ENCODE results near the gene KCNK16.

The KCNK16 gene

GRCh38 chr6:39295611-39296011 lies 26.9 kb downstream of the KCNK16 start:
- H3K4me2 ChIP-seq: no peak overlapping the region

GRCh38 chr6:39294899-39295298 lies 27.6 kb downstream of the KCNK16 start:
- H2AFZ ChIP-seq (ENCODE audit: low read depth): no peak overlapping the region
- no peaks in the 10 kb centered on the region for H3K4me1 ChIP-seq (ENCODE audit: low read depth, poor library complexity, severe bottlenecking)
- TF ChIP-seq CTCF (conservative IDR thresholded peaks at IDR 0.05; ENCODE audit: low read depth, low read length): no peak
- H4K20me1 ChIP-seq (ENCODE audit: insufficient read depth): no peaks in the 10 kb centered on the region
- no peaks in the 10 kb centered on the region for H3K79me2 ChIP-seq (ENCODE audit: insufficient read depth, low read depth)
- H3K9ac ChIP-seq: no peak overlapping the region
- no peaks in the 10 kb centered on the region for H3K27me3 ChIP-seq (ENCODE audit: insufficient read depth, low read depth)
- no peak overlapping the region for H3K4me2 ChIP-seq
- H3K4me3 ChIP-seq (IDR thresholded peaks at IDR 0.05; ENCODE audit: insufficient read depth, low read depth, low read length): no peak overlapping the region
- H3K36me3 ChIP-seq (ENCODE audit: insufficient read depth): no peaks in the 10 kb centered on the region
- no peak overlapping the region for H3K27ac ChIP-seq

More at GRCh38 chr6:39295611-39296011, 26.9 kb downstream of the KCNK16 start:
- Histone ChIP-seq H3K4me3 (IDR thresholded peaks at IDR 0.05; ENCODE audit: insufficient read depth, low read depth, low read length) (no peak overlapping the region), H4K20me1 (ENCODE audit: insufficient read depth) (no peaks in the 10 kb centered on the region), H3K27ac (no peak overlapping the region), H3K9ac (no peak overlapping the region), H2AFZ (ENCODE audit: low read depth) (no peak overlapping the region), H3K4me1 (ENCODE audit: low read depth, poor library complexity, severe bottlenecking) (no peaks in the 10 kb centered on the region), H3K79me2 (ENCODE audit: insufficient read depth, low read depth) (no peaks in the 10 kb centered on the region), H3K27me3 (ENCODE audit: insufficient read depth, low read depth) (no peaks in the 10 kb centered on the region), H3K36me3 (ENCODE audit: insufficient read depth) (no peaks in the 10 kb centered on the region)
- no peak for TF ChIP-seq CTCF (conservative IDR thresholded peaks at IDR 0.05; ENCODE audit: low read depth, low read length)

- Histone ChIP-seq H3K27ac (no peak overlapping the region), H4K20me1 (ENCODE audit: insufficient read depth) (no peaks in the 10 kb centered on the region), H3K79me2 (ENCODE audit: insufficient read depth, low read depth) (no peaks in the 10 kb centered on the region), H3K4me1 (ENCODE audit: low read depth, poor library complexity, severe bottlenecking) (no peaks in the 10 kb centered on the region), H3K4me2 (no peak overlapping the region), H3K36me3 (ENCODE audit: insufficient read depth) (no peaks in the 10 kb centered on the region), H2AFZ (ENCODE audit: low read depth) (no peak overlapping the region), H3K27me3 (ENCODE audit: insufficient read depth, low read depth) (no peaks in the 10 kb centered on the region), H3K9ac (no peak overlapping the region), H3K4me3 (IDR thresholded peaks at IDR 0.05; ENCODE audit: insufficient read depth, low read depth, low read length) (no peak overlapping the region)
- no peak for TF ChIP-seq CTCF (conservative IDR thresholded peaks at IDR 0.05; ENCODE audit: low read depth, low read length)
Measured at GRCh38 chr6:39294133-39294532, 28.4 kb downstream of the KCNK16 start.

GRCh38 chr6:39292637-39293036 lies 29.9 kb downstream of the KCNK16 start:
- H3K36me3 ChIP-seq (ENCODE audit: insufficient read depth): no peaks in the 10 kb centered on the region
- no peak overlapping the region for H3K9ac ChIP-seq
- H3K4me2 ChIP-seq: no peak overlapping the region
- H3K4me3 ChIP-seq (IDR thresholded peaks at IDR 0.05; ENCODE audit: insufficient read depth, low read depth, low read length): no peak overlapping the region
- no peaks in the 10 kb centered on the region for H3K79me2 ChIP-seq (ENCODE audit: insufficient read depth, low read depth)
- H2AFZ ChIP-seq (ENCODE audit: low read depth): no peak overlapping the region
- no peak for TF ChIP-seq CTCF (conservative IDR thresholded peaks at IDR 0.05; ENCODE audit: low read depth, low read length)
- no peaks in the 10 kb centered on the region for H3K27me3 ChIP-seq (ENCODE audit: insufficient read depth, low read depth)
- no peaks in the 10 kb centered on the region for H3K4me1 ChIP-seq (ENCODE audit: low read depth, poor library complexity, severe bottlenecking)
- H4K20me1 ChIP-seq (ENCODE audit: insufficient read depth): no peaks in the 10 kb centered on the region
- H3K27ac ChIP-seq: no peak overlapping the region

All from KMS-11 (cell line).